ENCODE results near the gene RIN3. TPM values are rescaled to one million over a fixed set of nuclear protein-coding genes. Genes with fewer than 3 reads are reported as not detected.

The RIN3 gene
- total RNA-seq, 1 experiment from 2014 or later = 1.5 TPM

DNA sequence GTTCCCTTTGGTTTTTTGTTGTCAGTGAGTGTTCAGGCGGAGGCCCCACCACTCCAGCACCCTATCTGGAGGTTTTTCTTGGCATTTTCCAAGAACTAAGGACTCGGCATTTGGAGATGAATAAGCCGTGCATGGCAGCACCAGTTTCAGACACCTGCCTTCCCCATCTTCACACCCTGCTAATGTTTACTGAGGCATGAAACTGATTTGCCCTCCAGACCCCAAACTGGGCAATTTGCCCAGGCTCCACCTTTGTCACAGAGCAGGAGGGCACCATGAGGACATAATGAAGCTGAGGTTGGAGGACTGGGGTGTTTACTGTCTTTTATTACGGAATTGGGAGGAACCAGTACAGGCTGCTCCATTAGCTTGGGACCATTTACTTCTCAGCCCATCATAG is 121.5 kb downstream of the RIN3 start:
- H3K27me3 ChIP-seq (ENCODE audit: insufficient read depth, low read length) = no peaks in the 10 kb centered on the region
- H3K23ac ChIP-seq (ENCODE audit: insufficient read length, low read depth, low read length) = no peak overlapping the region

More for the DNA sequence above, 121.5 kb downstream of the RIN3 start:
- Histone ChIP-seq H3K14ac (ENCODE audit: insufficient read depth, low read length) (no peak overlapping the region), H4K91ac (ENCODE audit: insufficient read length, low read depth, low read length) (no peak overlapping the region), H2AK5ac (ENCODE audit: insufficient read length, low read length) (no peak overlapping the region), H2BK12ac (ENCODE audit: insufficient read length, low read depth, low read length) (no peak overlapping the region), H3K79me1 (ENCODE audit: insufficient read depth, low read depth, low read length, poor library complexity, severe bottlenecking) (no peaks in the 10 kb centered on the region), H3K27ac (ENCODE audit: insufficient read length, low read depth, low read length) (no peak overlapping the region), H3K4me2 (ENCODE audit: insufficient read depth, insufficient read length, low read length) (no peak overlapping the region), H4K20me1 (ENCODE audit: control insufficient read depth, insufficient read depth, insufficient read length) (no peaks in the 10 kb centered on the region), H4K8ac (replicated peaks; ENCODE audit: insufficient read length, low read depth, low read length) (no peak overlapping the region), H3T11ph (ENCODE audit: low read length) (no peak overlapping the region), H3K4ac (ENCODE audit: low read depth, low read length) (no peak overlapping the region), H3K9ac (ENCODE audit: extremely low read depth, insufficient read length, low read length) (no peak overlapping the region), H3K23me2 (ENCODE audit: insufficient read length, low read depth, low read length, poor library complexity, severe bottlenecking) (no peaks in the 10 kb centered on the region), H3K79me2 (ENCODE audit: insufficient read depth, low read length) (no peaks in the 10 kb centered on the region), H3K56ac (ENCODE audit: insufficient read length, low read depth, low read length) (no peak overlapping the region), H2BK15ac (ENCODE audit: low read depth, low read length) (no peak overlapping the region), H2BK5ac (ENCODE audit: insufficient read length, low read length) (no peak overlapping the region), H2AFZ (ENCODE audit: low read length) (no peak overlapping the region), H4K5ac (ENCODE audit: insufficient read length, low read depth, low read length) (no peak overlapping the region), H3K18ac (ENCODE audit: insufficient read length, low read depth, low read length) (no peak overlapping the region), H2BK20ac (ENCODE audit: low read depth, low read length, poor library complexity, severe bottlenecking) (no peak overlapping the region), H2BK120ac (ENCODE audit: low read depth, low read length, poor library complexity, severe bottlenecking) (no peak overlapping the region), H3K4me1 (ENCODE audit: insufficient read depth, low read length) (no peaks in the 10 kb centered on the region), H3K9me3 (ENCODE audit: control insufficient read depth, low read depth, low read length) (no peaks in the 10 kb centered on the region)
- Mint-ChIP-seq H3K27ac (no peak overlapping the region), H3K36me3 (ENCODE audit: insufficient read depth in 1 of 3, low read depth in 3 of 3) (no peaks in the 10 kb centered on the region), H3K4me3 (no peak overlapping the region), H3K4me1 (peaks cover 4 to 10% of the 10 kb centered on the region in 2 experiments; a peak in 3 of 4 replicates), H3K9me3 (no peaks in the 10 kb centered on the region), H3K27me3 (ENCODE audit: low read depth) (peaks cover 1% of the 10 kb centered on the region)
- TF ChIP-seq, protein P1, sequence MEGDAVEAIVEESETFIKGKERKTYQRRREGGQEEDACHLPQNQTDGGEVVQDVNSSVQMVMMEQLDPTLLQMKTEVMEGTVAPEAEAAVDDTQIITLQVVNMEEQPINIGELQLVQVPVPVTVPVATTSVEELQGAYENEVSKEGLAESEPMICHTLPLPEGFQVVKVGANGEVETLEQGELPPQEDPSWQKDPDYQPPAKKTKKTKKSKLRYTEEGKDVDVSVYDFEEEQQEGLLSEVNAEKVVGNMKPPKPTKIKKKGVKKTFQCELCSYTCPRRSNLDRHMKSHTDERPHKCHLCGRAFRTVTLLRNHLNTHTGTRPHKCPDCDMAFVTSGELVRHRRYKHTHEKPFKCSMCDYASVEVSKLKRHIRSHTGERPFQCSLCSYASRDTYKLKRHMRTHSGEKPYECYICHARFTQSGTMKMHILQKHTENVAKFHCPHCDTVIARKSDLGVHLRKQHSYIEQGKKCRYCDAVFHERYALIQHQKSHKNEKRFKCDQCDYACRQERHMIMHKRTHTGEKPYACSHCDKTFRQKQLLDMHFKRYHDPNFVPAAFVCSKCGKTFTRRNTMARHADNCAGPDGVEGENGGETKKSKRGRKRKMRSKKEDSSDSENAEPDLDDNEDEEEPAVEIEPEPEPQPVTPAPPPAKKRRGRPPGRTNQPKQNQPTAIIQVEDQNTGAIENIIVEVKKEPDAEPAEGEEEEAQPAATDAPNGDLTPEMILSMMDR (conservative IDR thresholded peaks at IDR 0.05) = no peak
- WGBS (ENCODE audit: extremely low coverage, insufficient read length, low lambda C conversion rate) = no CpG with 5 or more reads among the region's 4 CpGs
- DNase-seq = no peak
